HG03521 (cell line): ENCODE measurements around the gene KLC1.

Experiments
- ATAC-seq: cut with Tn5 transposase; IDR thresholded peaks from one replicate; pipeline ENCODE4 v1.9.1; 2021; ENCODE audit warnings: mild to moderate bottlenecking, moderate library complexity; ENCODE audit not compliant: unreplicated experiment

The KLC1 gene

GRCh38 chr14:103745424-103745823 is 116.4 kb downstream of the KLC1 start:
- ATAC-seq, result no peak

- ATAC-seq, result no peak
These were observed 117.7 kb downstream of the KLC1 start for GRCh38 chr14:103746701-103747100.

- ATAC-seq, result no peak
These were observed 119.5 kb downstream of the KLC1 start for GRCh38 chr14:103748534-103748857.

GRCh38 chr14:103749452-103749851 is 120.4 kb downstream of the KLC1 start:
- ATAC-seq, result no peak

- ATAC-seq, result no peak
These were observed 120.8 kb downstream of the KLC1 start for GRCh38 chr14:103749860-103750259.
